NCI-H187 (cell line): ENCODE measurements around the gene ARHGAP5.

Experiments used
- DNase-seq, 2 experiments: peaks; one replicate each; lab custom pipeline; 2025; lab: John Stamatoyannopoulos, UW

ARHGAP5 gene

DNA sequence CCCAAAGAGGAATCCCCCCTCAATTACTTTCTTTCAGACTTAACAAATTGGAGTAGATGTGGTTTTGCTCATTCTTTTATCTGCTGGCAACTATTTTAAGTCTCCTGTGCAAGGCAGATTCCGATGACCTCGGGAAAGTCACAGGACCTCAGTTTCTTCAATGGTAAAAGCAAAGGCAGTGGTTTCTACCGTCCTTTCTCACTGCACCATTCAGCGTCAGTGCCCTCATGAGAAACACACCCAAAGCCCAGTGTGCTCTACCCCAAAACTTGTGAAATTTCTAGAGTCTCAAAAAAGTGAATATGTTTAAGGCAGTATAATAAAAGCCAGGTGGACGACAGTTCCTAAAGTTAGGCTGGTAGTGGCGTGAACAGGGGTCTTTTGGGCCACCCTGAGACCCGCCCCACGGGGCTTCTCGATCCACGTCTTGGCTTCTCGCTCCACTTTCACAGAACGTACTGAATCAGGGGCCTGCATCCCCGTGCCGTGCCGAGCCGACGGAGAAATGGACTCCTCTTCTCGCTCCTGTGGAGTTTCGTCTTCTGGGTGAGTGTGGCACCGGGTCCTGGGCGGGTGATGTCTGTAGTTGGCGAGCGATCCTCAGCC lies 1.3 kb upstream of the ARHGAP5 start:
- no peak for DNase-seq

GRCh38 chr14:32076278-32077080 lies 625 bp upstream of the ARHGAP5 start:
- DNase-seq = peak; percentile 97 to 98

- DNase-seq = peak; percentile 19 to 31
Observed at GRCh38 chr14:32078023-32078857, 1.1 kb downstream of the ARHGAP5 start.

GRCh38 chr14:32078858-32079216 lies 1.7 kb downstream of the ARHGAP5 start:
- no peak for DNase-seq

- no peak for DNase-seq
Observed at GRCh38 chr14:32079264-32079663, 2.2 kb downstream of the ARHGAP5 start.

GRCh38 chr14:32080001-32080510 lies 3.0 kb downstream of the ARHGAP5 start:
- no peak for DNase-seq

GRCh38 chr14:32081901-32082300 lies 4.8 kb downstream of the ARHGAP5 start:
- DNase-seq = no peak

- no peak for DNase-seq
Observed at GRCh38 chr14:32083315-32083624, 6.2 kb downstream of the ARHGAP5 start.

DNA sequence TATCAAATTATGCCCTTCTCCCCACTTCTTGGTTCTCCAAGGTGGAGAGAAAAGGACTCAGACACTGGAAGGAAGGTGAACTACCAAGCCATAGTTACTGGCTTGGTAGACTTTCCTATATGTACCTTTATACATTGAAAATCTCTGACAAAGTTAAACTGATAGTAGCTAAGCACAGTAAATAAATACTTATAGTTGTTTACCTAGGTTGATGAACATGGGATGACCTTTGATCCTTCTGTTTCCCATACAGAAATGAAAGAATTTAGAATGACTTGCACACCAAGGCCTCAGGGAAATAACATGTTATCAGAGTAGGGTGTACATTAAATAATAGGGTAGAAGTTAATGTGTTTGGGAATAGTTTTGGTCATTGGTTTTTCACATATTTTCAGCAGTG lies 6.7 kb downstream of the ARHGAP5 start:
- no peak for DNase-seq

GRCh38 chr14:32085182-32085844 lies 8.2 kb downstream of the ARHGAP5 start:
- no peak for DNase-seq

GRCh38 chr14:32085845-32086383 lies 8.8 kb downstream of the ARHGAP5 start:
- no peak for DNase-seq

- DNase-seq = no peak
Observed at GRCh38 chr14:32087173-32087861, 10.2 kb downstream of the ARHGAP5 start.

- no peak for DNase-seq
Observed at GRCh38 chr14:32087907-32088306, 10.8 kb downstream of the ARHGAP5 start.

DNA sequence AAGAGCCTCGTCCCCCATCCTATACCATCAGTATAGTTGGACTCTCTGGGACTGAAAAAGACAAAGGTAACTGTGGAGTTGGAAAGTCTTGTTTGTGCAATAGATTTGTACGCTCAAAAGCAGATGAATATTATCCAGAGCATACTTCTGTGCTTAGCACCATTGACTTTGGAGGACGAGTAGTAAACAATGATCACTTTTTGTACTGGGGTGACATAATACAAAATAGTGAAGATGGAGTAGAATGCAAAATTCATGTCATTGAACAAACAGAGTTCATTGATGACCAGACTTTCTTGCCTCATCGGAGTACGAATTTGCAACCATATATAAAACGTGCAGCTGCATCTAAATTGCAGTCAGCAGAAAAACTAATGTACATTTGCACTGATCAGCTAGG lies 13.6 kb downstream of the ARHGAP5 start:
- no peak for DNase-seq

DNA sequence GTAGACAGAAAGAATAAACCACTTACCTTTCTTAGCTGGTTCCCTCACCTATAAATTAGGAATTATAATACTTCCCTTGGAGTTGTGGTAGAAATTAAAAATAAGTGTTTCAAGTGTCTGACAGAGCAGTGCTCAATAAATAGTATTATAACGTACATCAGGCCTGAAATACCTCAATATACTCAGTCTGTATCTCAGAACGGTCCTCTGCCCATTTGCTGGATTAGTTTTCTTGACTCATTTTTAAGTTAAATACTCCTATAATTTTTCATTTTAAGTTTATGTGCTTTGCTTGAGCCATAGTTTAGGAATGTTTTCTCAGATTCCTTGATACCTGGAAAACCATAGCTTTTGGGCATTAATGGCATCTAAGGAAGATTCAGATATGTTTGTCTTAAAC lies 22.4 kb downstream of the ARHGAP5 start:
- no peak for DNase-seq

- DNase-seq = no peak
Observed at GRCh38 chr14:32100175-32100574, 23.1 kb downstream of the ARHGAP5 start.

DNA sequence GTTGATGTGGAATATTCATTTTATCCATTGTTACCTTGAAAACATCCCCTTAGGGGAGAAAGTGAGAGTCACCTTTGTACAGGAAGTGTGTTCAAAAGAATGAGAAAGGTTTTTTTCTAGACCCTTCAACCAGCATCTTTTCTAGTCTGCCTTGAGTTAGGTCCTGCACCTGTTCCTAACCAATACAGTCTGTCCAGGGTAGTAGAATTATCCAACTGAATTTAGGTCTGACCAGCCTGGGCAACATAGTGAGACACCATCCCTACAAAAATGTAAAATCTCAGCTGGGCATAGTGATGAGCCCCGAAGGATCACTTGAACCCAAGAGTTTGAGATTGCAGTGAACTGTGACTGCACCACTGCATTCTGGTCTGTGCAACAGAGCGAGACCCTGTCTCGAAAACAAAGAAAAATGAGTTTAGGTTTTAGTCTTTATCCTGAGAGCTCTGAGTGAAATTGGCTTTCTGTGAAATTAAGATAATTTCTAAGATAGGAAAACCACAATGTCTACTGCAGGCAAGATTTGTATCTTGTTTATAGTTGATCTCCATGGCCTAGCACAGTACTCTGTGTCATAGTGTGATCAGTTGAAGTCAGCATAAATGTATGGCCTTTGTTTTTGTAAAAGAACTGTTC lies 25.2 kb downstream of the ARHGAP5 start:
- no peak for DNase-seq

DNA sequence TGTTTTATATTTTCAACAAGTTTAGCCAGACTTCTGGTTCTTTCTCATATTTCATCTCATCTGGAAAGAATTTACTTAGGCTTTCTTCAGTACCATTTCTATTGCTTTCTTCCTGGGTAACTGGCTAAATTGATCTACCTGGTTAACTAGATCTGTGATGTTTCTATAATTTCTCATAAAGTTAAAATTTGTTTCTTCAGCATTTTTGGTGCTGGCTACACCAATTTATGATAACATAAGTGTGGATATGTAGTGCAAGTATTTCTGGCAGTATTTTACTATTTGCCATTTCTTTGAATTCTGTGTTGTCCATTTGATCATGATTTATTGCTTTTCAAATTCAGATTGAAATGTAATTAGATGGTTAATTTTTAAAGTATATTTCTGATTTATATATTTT lies 25.9 kb downstream of the ARHGAP5 start:
- no peak for DNase-seq

GRCh38 chr14:32104308-32104707 lies 27.2 kb downstream of the ARHGAP5 start:
- no peak for DNase-seq

GRCh38 chr14:32104803-32105202 lies 27.7 kb downstream of the ARHGAP5 start:
- DNase-seq = no peak
